ENCODE results near the gene SYTL2.
A peak's percentile ranks its signal among the peaks of the same experiment; 100 is the strongest.

SYTL2 gene

GRCh38 chr11:85827748-85828639 lies 17.1 kb upstream of the SYTL2 start:
- DNase-seq = peak; percentile 74

DNA sequence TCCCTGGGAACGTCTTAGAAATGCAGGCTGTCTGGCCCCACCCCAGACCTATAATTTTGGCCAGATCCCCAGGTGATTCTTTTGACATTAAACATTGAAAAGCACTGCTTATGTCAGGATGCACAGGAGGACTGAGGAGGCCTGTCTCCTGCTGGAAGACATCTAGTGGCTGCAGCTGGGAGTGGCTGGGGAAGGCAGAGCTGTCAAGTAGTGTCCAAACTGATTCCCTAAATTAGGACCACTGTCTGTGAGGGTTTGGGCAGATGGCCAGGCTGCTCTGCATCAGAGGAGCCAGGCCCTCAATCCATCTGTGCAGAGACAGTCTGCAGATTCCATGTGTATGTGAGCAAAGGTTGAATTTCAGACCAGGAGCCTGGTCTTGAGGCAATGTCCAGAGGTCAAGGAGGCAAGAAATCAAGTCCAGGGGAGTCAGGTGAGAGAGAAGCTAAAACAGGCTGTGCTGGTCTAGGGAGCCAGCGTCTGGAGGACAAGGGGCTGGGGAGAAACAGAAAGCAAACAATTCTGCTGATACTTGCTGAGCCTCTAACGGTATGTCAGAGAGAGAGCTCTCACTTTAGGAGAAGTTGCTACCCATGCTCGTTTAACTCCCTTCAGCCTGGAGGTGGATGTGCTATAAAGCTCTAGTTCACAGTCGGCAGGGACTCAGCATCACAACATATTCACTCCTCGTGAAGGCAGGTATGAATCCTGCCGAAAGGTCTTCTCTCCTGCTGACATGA lies 15.3 kb upstream of the SYTL2 start:
- DNase-seq = no peak

GRCh38 chr11:85825616-85826015 lies 14.7 kb upstream of the SYTL2 start:
- no peak for DNase-seq

DNA sequence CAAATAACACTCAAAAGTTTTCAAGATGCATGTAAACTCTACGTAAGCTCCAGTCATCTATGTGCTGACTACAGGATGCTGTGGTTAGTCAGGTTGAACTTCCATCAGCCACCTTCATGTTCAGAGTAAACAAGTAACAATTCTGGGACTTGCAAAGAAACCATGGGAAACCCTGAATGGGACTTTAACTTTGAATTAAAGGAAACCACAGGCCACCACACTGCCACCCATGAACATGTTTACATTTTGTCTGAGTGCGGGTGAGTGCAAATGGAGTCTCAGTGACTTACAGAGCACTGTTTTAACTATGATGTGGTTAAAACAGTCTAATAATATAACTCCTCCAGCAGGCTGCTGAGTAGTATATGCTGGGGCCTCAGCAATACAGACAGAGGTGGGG lies 12.9 kb upstream of the SYTL2 start:
- peak; percentile 86 for DNase-seq

- no peak for DNase-seq
Observed at GRCh38 chr11:85822814-85823213, 11.9 kb upstream of the SYTL2 start.

GRCh38 chr11:85821636-85822035 lies 10.7 kb upstream of the SYTL2 start:
- no peak for DNase-seq

DNA sequence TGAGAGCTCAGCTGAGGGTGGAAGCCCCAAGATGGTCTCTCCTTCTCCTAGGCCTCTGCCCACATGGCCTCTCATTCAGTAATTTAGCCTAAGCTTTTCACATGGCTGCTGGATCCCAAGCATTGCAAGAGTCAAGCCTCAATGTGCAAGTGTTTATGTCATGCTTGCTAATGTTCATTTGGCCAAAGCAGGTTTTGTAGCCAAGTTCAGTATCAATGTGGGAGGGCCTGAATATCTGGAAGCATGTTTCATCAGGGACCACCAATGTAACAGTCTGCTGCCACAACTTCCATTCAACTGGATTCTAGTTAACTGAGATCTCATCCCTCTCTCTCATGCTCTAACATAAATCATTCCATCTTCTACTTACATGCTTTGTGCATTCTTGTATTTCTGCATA lies 8.5 kb upstream of the SYTL2 start:
- DNase-seq = no peak

- DNase-seq = no peak
Observed at GRCh38 chr11:85815186-85815931, 4.4 kb upstream of the SYTL2 start.

DNA sequence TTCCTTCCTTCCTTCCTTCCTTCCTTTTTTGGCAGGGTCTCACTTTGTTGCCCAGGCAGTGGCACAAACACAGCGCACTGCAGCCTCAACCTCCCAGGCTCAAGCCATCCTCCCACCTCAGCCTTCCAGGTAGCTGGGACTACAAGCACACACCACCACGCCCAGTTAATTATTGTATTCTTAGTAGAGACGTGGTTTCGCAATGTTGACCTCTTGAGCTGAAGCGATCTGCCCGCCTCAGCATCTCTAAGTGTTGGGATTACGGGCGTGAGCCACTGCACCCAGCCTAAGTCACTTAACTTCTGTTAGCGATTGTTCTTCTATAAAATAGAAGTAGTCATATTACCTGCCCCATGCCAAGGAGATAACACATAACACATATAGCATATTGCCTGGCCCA lies 2.8 kb upstream of the SYTL2 start:
- no peak for DNase-seq

- DNase-seq = no peak
Observed at GRCh38 chr11:85811624-85812023, 683 bp upstream of the SYTL2 start.

DNA sequence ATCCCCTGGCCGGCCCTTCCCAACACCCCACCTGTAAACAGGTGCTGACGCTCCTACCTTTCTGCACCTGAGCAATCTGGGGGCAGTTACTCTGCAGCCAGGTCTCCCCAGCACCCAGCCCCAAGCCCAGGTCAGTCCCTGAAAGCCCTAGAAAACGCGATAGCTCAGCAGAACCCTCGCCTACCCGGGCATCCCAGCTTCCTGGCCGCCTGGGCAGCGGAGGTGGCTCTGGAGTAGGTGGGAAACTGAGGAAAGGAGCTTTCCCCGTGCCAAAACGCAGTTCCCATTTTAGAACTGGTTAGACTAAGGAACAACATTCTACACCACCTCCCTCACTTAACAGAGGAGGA lies 445 bp downstream of the SYTL2 start:
- DNase-seq = no peak

DNA sequence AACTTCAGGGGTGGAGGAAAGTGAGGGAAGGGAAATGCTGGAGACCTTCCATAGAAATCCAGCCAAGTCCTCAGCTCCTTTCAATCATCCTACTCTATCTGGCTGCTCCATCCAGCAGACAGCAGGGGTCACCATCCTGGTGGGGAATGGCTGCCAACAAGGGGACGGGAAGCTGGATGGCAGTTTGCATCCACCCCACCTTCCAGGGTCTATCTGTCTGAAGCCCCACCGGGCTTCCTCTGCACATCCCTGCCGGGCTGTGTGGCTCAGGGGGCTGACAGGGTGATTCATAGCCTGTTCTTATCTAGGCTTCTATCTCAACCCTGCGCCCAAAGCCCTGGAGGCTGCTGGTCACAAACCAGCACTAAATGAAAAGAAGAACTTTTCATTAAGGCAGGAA lies 1.1 kb downstream of the SYTL2 start:
- DNase-seq = no peak

GRCh38 chr11:85809191-85809590 lies 1.8 kb downstream of the SYTL2 start:
- DNase-seq = peak; percentile 34

- DNase-seq = no peak
Observed at GRCh38 chr11:85806876-85807275, 4.1 kb downstream of the SYTL2 start.

DNA sequence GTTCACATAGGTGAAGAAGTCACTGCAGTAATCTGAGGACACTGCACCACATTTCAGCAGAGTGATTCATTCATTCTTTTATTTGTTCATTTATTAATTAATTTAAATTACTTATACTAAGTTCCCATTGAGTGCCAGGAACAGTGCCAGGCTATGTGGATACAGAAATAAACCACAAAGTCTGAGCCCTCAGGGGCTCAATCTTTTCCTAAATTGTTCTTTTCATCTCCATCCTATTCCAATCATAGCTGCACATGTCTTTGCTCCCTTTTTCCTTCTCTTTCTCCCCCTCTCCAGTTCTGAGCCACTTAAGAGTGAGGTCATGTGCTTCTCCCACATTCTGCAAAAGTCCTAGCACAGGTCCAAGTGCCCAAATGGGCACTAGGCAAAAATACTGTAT lies 4.9 kb downstream of the SYTL2 start:
- DNase-seq = no peak

GRCh38 chr11:85805387-85805786 lies 5.6 kb downstream of the SYTL2 start:
- DNase-seq = no peak

- no peak for DNase-seq
Observed at GRCh38 chr11:85803920-85804319, 7.0 kb downstream of the SYTL2 start.

GRCh38 chr11:85803303-85803702 lies 7.6 kb downstream of the SYTL2 start:
- no peak for DNase-seq

- no peak for DNase-seq
Observed at GRCh38 chr11:85801527-85801926, 9.4 kb downstream of the SYTL2 start.

- DNase-seq = no peak
Observed at GRCh38 chr11:85800595-85801342, 10.2 kb downstream of the SYTL2 start.

DNA sequence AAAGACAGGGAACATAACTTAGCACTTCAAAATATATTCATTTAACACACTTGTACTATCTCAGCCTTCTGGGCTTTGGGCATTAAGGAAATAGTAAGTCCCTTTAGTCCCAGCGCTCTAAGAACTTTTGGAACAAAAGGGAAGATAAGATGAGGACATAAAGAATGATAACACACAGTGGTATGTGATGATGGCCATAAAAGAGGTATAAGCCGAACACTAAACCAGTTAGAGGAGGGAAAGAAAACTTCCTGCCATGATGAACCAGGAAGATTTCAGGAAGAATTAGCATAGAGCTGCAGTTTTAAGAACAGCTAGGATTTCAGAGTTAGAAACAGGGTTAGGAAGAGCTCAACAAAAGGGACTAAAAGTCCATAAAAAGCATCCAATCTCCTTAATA lies 11.8 kb downstream of the SYTL2 start:
- DNase-seq = no peak

- no peak for DNase-seq
Observed at GRCh38 chr11:85798361-85798760, 12.6 kb downstream of the SYTL2 start.

Measured in CD4-positive, alpha-beta T cell treated with Interleukin-21 for 1 hour (primary cell).